Stimulated activated CD4-positive, alpha-beta T cell treated with anti-CD3 and anti-CD28 coated beads, Interleukin-2, amount 100 ng/mL, for 4 hours (primary cell): ENCODE results near the gene GPATCH4.

Source experiments
- DNase-seq: peaks from one replicate; pipeline ENCODE4 v3.0.0-alpha.2; 2020; ENCODE audit warnings: low read depth

The GPATCH4 gene

DNA sequence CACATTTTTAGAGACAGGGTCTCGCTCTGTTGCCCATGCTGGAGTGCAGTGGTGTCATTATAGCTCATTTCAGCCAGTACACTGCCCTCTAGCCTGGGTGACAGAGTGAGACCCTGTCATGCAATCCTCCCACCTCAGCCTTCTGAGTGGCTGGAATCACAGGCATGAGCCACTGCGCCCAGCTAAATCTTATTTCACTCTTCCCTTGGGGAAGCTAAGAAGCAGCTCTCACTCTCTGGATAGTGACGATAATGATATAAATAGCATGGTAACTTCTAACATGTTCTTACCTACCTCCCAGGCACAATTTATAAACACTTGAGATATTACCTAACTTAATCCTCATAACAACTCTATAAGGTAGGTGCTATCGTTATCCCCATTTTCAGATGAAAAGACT is 53.8 kb downstream of the GPATCH4 start:
- DNase-seq, result no peak

- no peak for DNase-seq
Observed at GRCh38 chr1:156546267-156546666, 55.0 kb downstream of the GPATCH4 start.

GRCh38 chr1:156544592-156545102 is 56.6 kb downstream of the GPATCH4 start:
- no peak for DNase-seq
